Measurements from ENCODE around the gene CFAP61.

- TF ChIP-seq, protein P1, sequence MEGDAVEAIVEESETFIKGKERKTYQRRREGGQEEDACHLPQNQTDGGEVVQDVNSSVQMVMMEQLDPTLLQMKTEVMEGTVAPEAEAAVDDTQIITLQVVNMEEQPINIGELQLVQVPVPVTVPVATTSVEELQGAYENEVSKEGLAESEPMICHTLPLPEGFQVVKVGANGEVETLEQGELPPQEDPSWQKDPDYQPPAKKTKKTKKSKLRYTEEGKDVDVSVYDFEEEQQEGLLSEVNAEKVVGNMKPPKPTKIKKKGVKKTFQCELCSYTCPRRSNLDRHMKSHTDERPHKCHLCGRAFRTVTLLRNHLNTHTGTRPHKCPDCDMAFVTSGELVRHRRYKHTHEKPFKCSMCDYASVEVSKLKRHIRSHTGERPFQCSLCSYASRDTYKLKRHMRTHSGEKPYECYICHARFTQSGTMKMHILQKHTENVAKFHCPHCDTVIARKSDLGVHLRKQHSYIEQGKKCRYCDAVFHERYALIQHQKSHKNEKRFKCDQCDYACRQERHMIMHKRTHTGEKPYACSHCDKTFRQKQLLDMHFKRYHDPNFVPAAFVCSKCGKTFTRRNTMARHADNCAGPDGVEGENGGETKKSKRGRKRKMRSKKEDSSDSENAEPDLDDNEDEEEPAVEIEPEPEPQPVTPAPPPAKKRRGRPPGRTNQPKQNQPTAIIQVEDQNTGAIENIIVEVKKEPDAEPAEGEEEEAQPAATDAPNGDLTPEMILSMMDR (IDR thresholded peaks at IDR 0.05) = no peak
- no peak for TF ChIP-seq POLR2A (IDR thresholded peaks at IDR 0.05)
These were observed 158.6 kb downstream of the CFAP61 start for GRCh38 chr20:20210943-20211273.

Data from breast epithelium (tissue), 3 donors.